Prostate gland (tissue), 2 donors: ENCODE results near the gene ALG8.

Experiments used
- CTCF ChIP-seq, 4 experiments: fragments of 200-600 bp in 2 of 4; fragments of 450-650 bp in 2 of 4; sonication (generic) in 2 of 4; IDR thresholded peaks; 1 replicate in 3 of 4; 2 replicates in 1 of 4; pipeline ENCODE4 v1.5.1; 2016 to 2019; ENCODE audit warnings: antibody characterized with exemption in 4 of 4, mild to moderate bottlenecking in 2 of 4, moderate library complexity in 2 of 4
- POLR2A ChIP-seq: fragments of 450-650 bp; IDR thresholded peaks from one replicate; pipeline ENCODE4 v1.6.1; 2016; ENCODE audit warnings: antibody characterized with exemption, mild to moderate bottlenecking

GRCh38 chr11:78061088-78061920 is 78.1 kb downstream of the ALG8 start:
- no peak for TF ChIP-seq CTCF (IDR thresholded peaks at IDR 0.05)
- TF ChIP-seq POLR2A: no peak
